Stimulated activated CD8-positive, alpha-beta memory T cell treated with anti-CD3 and anti-CD28 coated beads, Interleukin-7, amount 100 ng/mL, for 1 hour (primary cell): ENCODE results near the gene GP1BB.

Experiments
- DNase-seq, 2 donors: peaks; one replicate each; pipeline ENCODE4 v3.0.0-alpha.2; 2020; ENCODE audit warnings: low read depth in 2 of 2

Gene GP1BB

DNA sequence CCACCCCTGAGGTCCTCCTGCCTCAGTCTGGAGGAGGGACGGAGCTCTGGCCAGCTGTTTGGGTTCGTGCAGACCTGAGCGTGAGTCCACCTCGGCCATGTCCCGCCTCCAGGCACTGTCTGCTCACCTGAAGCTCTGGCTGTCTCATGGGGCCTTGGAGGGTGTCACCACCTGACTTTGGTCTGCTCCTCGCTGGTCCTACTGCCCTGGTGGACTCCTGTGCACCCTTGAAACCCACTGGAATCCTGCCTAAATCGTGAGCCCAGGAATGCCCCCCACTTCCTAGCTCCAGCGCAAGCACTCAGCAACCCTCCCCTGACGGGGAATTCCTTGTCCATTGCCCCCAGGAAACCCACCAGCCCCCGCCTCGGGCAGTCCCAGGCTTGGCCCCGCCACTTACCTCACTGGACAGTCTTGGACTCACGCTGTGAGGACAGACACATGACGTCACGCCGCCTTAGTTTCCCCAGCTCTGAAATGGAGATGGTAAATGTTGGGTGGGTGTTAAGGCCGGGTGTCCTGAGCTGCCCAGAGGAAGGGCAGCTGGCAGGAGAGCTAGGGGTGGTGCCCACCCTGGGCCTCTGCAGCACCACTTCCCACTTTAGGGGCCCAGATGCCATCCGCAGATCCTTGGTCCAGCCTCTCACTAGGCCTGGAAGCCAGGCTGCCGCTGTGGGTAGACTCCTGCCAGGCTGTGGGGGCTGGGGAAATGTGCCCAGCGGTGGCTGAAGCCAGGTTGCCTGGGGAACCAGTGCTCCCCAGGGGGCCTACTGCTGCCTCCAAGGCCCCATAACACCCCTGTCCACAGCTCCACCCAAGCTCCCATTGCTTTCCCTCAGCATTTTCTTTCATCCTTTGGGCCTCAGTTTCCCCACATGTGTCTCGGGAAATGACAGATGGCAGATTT is 19.1 kb downstream of the GP1BB start:
- no peak for DNase-seq

- no peak for DNase-seq
Measured at GRCh38 chr22:19743081-19743480, 19.7 kb downstream of the GP1BB start.

DNA sequence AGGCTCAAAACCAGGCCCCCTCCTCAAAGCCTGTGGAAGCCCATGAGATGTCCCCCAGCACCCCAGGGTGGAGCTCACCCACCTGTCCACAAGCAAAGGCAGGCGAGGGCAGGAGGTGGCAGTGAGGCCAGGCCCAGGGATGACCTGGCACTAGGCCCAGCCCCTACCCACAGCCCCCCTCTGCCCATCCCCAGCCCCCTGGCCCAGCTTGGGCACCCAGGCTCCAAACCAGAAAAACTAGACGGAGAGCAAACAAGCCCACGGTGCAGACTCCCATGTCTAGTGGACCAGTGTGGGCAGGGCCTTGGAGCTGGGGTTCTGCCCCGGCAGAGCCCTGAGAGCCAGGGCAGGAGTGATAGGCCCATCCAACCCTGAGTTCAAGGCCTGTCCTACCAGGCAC is 20.3 kb downstream of the GP1BB start:
- no peak for DNase-seq

DNA sequence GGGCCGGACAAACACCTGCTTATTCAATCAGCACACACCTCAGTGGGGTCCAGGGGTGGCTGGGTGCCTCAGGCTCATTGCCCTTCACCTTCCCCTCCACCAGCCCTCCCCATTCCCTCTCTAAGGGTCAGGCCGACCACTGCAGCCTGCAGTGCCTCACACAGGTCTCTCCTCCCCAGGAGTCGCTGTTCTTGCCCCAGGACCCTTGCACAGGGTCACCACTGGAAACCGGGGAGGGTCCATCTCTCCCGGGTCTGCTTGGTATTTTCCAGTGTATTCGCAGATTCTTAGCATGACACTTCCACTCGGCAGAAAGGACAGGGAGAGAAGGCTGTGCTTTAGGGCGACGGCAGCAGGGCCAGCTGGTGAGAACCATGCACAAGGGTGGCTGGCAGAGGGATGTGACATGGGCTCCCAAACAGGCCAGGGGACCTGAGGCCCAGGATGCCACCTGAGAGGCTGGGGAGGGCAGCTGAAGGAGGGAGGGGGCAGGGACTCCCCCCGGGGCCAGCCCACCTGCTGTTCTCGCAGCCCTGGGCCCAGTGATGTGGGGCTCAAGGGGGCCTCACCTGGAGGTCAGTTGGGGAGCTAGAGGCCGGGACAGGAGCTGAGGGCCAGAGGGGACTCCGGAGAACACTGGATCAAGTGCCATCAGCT is 21.1 kb downstream of the GP1BB start:
- DNase-seq: no peak

DNA sequence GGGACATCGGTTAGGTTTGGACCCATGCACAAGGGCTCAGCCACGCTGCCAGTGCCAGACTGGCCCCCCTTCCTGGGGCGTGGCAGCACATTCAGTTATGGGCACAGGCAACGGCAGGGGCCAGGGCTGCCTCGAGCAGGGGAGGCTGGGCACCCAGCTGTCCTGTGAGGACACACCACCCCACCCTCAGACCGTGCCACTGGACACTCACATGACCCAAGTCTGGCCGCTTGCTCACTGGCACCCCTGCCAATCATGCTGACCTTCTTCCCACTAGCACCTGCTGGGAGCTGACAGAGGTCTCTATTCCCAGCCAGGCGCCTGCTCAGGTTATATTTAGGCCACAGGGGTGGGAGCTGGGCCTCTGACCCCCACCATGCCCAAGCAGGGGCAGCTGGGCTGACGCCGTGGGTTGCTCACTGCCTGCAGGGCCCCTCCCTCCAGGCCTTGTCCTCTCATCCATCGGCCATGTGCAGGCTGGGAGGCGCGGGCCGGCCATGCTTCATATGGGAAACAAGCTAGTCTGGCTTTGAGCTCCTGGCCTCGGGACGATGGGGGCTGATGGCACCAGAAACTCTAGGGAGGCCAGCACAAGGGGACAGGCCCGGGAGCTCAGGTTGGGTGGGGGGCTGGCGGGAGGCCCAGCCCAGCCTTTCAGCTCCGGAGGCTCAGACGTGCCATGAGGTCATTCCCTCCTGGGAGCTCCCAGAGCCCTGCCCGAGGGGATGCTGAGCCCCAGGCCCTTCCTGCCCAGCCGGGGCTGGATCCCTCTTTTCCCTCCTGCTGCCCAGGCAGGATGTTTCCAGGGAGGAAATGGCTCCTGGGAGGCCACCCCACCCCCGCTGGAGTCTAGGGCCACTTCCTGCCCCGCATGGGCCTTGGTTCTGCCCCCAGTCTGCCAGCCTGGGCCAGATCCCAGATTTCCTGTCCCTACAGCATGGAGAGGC is 22.1 kb downstream of the GP1BB start:
- DNase-seq: no peak

- DNase-seq: no peak
Measured at GRCh38 chr22:19746726-19747125, 23.4 kb downstream of the GP1BB start.

- DNase-seq: no peak
Measured at GRCh38 chr22:19747551-19747950, 24.2 kb downstream of the GP1BB start.

- DNase-seq: no peak
Measured at GRCh38 chr22:19748139-19748538, 24.8 kb downstream of the GP1BB start.

- no peak for DNase-seq
Measured at GRCh38 chr22:19748991-19749664, 25.8 kb downstream of the GP1BB start.

GRCh38 chr22:19749876-19750275 is 26.5 kb downstream of the GP1BB start:
- DNase-seq: no peak

- DNase-seq: no peak
Measured at GRCh38 chr22:19750507-19751490, 27.5 kb downstream of the GP1BB start.

- no peak for DNase-seq
Measured at GRCh38 chr22:19751497-19752245, 28.3 kb downstream of the GP1BB start.

- DNase-seq: no peak
Measured at GRCh38 chr22:19753090-19753842, 29.9 kb downstream of the GP1BB start.

DNA sequence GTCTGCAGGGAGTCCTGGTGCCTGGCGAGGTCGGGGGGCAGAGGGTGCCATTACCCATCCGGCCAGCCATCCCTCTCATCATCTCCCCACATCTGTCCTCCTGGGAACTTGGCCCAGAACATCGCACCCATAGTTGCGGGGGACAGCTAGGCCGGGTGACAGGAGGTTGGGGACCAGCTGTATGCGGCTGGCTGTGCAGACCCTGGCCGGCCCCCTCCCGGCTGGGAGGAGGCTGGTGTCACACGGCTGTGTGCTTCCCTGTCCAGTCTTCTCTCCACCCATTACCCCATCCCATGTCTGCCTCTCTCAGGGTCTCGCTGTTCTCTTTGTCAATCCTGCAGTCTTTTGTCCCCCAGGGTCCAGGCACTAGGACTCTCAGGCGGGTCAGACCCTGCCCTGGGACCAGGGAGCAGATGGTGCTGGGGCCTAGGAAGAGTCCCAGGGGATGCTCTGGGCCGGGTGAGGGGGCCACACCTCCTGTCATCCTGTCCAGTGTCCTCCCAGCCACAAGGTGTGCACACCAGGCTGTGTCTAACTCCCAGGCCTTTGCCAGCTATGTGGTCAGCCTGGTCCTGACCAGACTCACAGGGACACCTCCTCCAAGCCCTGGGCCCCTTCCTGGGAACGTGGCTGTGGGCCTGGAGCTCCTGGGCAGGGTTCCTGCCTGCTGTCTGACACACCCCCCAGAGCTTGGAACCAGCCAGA is 30.8 kb downstream of the GP1BB start:
- no peak for DNase-seq

DNA sequence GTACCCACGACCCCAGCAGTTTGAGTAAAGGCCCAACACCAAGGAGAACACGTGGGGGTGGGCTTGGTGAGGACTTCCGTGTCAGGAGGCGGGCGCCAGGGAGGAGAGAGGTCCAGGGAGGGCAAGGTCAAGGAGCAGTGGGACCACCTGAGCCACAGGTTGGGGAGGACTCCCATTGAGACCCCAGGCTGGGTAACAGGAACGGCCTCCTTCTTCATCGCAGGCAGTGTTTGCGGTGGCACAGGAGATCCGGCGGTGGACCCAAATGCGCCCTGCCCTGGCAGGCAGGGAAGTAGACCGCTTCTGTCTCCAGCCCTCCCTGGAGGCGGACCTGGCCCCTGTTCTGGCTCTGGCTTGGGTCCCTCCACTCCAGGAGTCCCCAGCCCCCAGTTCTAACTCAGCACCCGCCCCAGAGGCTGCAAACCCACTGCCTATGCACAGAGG is 31.4 kb downstream of the GP1BB start:
- no peak for DNase-seq

DNA sequence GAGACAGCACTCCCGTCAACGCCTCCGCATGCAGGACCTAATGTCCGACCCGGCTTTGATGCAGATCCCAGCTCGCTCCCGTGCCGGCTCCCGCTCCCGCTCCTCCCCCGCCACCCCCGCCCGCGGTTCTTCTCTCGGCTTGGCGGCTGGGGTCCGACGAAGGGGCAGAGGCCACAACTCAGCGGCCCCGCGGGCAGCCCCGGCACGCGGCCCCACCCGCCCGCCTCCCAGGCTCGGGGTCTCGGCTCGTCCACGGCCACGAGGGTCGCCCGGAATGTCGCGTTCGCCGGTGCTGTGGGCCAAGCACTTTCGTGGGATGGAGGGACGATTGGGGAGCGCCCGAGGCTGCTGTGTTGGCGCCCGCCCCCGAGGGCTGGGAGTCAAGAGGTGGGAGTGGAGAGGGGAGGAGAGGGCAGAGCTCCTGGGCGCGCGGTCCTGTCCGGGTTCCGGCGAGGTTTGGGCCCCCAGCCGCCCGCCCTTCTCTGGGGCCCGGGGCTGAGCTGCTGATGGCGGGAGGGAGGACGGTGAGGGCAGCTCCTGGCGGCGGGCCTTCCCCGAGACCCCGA is 31.9 kb downstream of the GP1BB start:
- DNase-seq: no peak

- no peak for DNase-seq
Measured at GRCh38 chr22:19755722-19756287, 32.5 kb downstream of the GP1BB start.
